WERI-Rb-1 (cell line): Measurements from ENCODE around the gene BDH1.

Source experiments
- DNase-seq: peaks from one replicate; pipeline ENCODE4 v3.0.0-alpha.2; 2020
- H3K27ac ChIP-seq: fragments of 250-450 bp; sonication (Bioruptor Pico); 2 replicates; pipeline ENCODE4 v1.5.1; 2020; ENCODE audit warnings: mild to moderate bottlenecking, moderate library complexity
- H3K27me3 ChIP-seq: fragments of 250-450 bp; sonication (Bioruptor Pico); 2 replicates; pipeline ENCODE4 v1.5.1; 2021; ENCODE audit warnings: mild to moderate bottlenecking, low read depth, moderate library complexity; ENCODE audit not compliant: insufficient read depth, severe bottlenecking
- H3K36me3 ChIP-seq: fragments of 250-450 bp; sonication (Bioruptor Pico); 2 replicates; pipeline ENCODE4 v1.5.1; 2020; ENCODE audit warnings: mild to moderate bottlenecking, moderate library complexity
- H3K4me3 ChIP-seq: 2 replicates; pipeline ENCODE4 v1.5.1; 2011; ENCODE audit warnings: low read depth, mild to moderate bottlenecking, control low read depth, low read length
- H3K9me3 ChIP-seq: fragments of 250-450 bp; sonication (Bioruptor Pico); 2 replicates; pipeline ENCODE4 v1.5.1; 2021; ENCODE audit warnings: mild to moderate bottlenecking, moderate library complexity; ENCODE audit not compliant: severe bottlenecking
- TF ChIP-seq, protein P1 (sequence below): IDR thresholded peaks from 2 replicates; pipeline ENCODE4 v1.5.1; 2011; ENCODE audit warnings: low read depth, mild to moderate bottlenecking, control low read depth, inconsistent platforms, low read length

The BDH1 gene

DNA sequence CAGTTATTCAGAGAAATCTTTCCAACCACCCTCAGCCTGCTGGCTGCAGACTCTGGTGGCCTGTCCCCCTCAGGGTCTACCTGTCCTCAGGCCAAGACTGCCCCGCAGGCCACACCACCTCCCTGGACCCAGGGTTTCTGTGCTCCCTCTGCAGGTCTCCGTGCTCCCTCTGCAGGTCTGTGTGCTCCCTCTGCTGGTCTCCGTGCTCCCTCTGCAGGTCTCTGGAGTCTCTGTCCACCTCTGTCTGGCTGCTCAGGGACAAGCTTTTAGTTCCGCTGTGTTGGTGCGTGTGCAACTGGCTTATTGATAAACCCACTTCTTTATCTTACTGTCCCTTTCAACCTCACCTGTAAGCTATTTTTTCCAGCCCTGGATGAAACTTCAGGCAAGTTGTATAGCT is 30.1 kb downstream of the BDH1 start:
- DNase-seq: no peak
- H3K27me3 ChIP-seq: no peaks in the 10 kb centered on the region
- no peak overlapping the region for H3K4me3 ChIP-seq
- no peak overlapping the region for H3K27ac ChIP-seq
- H3K36me3 ChIP-seq: no peaks in the 10 kb centered on the region
- no peaks in the 10 kb centered on the region for H3K9me3 ChIP-seq
- TF ChIP-seq, protein P1, sequence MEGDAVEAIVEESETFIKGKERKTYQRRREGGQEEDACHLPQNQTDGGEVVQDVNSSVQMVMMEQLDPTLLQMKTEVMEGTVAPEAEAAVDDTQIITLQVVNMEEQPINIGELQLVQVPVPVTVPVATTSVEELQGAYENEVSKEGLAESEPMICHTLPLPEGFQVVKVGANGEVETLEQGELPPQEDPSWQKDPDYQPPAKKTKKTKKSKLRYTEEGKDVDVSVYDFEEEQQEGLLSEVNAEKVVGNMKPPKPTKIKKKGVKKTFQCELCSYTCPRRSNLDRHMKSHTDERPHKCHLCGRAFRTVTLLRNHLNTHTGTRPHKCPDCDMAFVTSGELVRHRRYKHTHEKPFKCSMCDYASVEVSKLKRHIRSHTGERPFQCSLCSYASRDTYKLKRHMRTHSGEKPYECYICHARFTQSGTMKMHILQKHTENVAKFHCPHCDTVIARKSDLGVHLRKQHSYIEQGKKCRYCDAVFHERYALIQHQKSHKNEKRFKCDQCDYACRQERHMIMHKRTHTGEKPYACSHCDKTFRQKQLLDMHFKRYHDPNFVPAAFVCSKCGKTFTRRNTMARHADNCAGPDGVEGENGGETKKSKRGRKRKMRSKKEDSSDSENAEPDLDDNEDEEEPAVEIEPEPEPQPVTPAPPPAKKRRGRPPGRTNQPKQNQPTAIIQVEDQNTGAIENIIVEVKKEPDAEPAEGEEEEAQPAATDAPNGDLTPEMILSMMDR: peak; percentile 19; the same call in 1 of the 2 replicates

DNA sequence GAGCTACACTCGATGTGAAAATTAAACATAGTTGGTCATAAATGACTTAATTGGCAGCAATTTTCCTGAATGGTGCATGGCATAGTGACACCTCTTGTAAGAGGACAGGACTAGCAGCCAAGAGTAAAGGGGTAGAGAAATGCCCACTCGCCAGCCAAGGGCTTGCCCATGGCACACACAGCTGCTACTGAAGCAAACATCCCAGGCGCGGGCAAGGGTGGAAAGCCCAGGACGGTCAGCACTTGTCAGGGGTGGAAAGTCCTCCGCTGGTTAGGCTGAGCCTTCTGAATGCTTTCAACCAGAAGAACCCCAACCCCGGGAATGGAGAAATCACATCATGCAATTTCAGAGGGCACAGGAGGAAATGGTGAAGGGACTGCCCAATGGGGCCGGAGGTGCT is 31.6 kb downstream of the BDH1 start:
- TF ChIP-seq, protein P1: no peak
- no peak for DNase-seq
- H3K27ac ChIP-seq: peak overlapping the region; percentile 29; the same call in 1 of the 2 replicates
- no peaks in the 10 kb centered on the region for H3K36me3 ChIP-seq
- no peaks in the 10 kb centered on the region for H3K9me3 ChIP-seq
- H3K4me3 ChIP-seq: no peak overlapping the region
- H3K27me3 ChIP-seq: no peaks in the 10 kb centered on the region

DNA sequence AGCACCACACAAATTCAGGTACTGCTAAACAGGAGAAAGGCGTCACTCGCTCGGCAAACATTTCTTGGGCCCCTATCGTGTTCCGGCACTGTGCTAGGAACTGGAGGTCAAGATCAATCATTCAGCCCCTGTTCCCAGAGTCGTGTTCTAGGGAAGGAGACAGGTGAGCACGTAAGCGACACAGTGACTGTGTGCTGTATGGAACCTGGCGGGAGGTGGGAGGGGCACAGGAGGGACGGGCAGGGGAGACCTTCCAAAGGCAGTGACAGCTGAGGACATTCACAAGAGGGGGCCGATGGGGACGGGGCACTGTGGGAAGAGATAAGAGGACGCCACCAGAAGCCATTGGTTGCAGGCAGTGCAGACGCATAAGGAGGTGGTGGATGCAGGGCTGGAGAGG is 32.2 kb downstream of the BDH1 start:
- Histone ChIP-seq H3K4me3 (no peak overlapping the region), H3K36me3 (no peaks in the 10 kb centered on the region), H3K27me3 (no peaks in the 10 kb centered on the region), H3K9me3 (no peaks in the 10 kb centered on the region), H3K27ac (peak overlapping the region; percentile 29; the same call in 1 of the 2 replicates)
- TF ChIP-seq, protein P1: no peak
- no peak for DNase-seq

DNA sequence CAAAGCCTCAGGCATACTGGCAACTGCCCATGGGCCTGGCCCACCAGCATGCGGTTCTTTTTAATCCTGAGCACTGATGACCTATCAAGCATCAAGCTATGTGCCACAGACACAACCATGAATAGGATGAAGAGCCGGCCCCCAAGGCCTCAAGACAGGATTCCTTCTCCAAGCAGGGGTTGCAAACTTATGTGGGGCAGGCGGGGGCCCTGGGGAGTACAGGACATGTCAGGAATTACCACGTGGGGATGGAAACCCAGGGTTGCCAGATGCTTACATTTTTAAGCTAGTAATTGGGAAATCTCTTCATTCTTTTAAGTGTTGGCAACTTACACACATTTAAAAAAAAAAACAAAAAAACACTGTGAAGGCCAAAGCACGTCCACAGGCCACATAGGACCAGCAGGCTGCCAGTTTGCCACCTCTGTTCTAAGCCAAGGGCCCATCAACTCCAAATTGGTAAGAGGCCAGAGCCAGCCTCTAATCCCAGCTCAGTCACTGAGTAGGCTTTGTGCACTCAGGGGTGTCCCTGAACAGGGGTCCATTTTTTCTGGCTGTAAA is 32.8 kb downstream of the BDH1 start:
- peak overlapping the region; percentile 36 for H3K27ac ChIP-seq
- TF ChIP-seq, protein P1: no peak
- H3K36me3 ChIP-seq: no peaks in the 10 kb centered on the region

DNA sequence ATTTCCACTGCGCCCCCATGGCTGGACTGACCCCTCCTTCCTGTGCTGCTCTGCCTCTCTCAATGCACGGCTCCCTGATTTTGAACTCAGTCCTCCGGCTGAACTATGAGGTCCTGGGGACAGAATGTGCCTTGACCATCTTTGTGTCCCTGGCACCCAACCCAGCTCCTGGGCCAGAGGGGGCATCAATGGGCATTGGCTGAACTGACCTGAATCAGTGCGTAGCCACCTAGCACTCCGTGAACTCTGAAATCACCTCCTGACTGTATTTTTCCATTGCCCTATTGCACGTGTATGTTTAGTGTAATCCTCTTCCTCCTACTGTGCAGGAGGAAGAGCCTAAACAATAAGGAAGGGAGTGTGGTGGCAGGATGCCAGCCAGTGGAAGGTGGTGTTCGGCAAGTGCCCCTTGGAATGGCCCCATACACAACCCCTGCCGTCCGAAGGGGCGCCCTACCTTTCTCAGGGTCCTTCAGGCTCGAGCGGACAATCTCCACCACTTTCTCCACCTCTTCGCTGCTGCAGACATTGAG is 33.5 kb downstream of the BDH1 start:
- TF ChIP-seq, protein P1: no peak
- Histone ChIP-seq H3K9me3 (no peaks in the 10 kb centered on the region), H3K27me3 (no peaks in the 10 kb centered on the region), H3K4me3 (no peak overlapping the region), H3K36me3 (no peaks in the 10 kb centered on the region), H3K27ac (peak overlapping the region; percentile 36; the same call in 1 of the 2 replicates)
- no peak for DNase-seq

More for the DNA sequence above, 32.8 kb downstream of the BDH1 start:
- Histone ChIP-seq H3K27me3 (no peaks in the 10 kb centered on the region), H3K9me3 (no peaks in the 10 kb centered on the region), H3K4me3 (no peak overlapping the region)
- peak; percentile 62 for DNase-seq
